ENCODE results near the gene LAMTOR3. TPM values are rescaled to one million over a fixed set of nuclear protein-coding genes. Genes with fewer than 3 reads are reported as not detected.

Gene LAMTOR3
- total and polyA plus RNA-seq, 2 experiments from 2014 or later: 40.8 to 64.5 TPM

- Histone ChIP-seq H3K36me3 (ENCODE audit: insufficient read depth) (no peaks in the 10 kb centered on the region), H4K20me1 (replicated peaks; ENCODE audit: insufficient read depth) (no peaks in the 10 kb centered on the region), H3K9me2 (ENCODE audit: insufficient read depth) (no peaks in the 10 kb centered on the region), H2AFZ (no peak overlapping the region), H3K4me1 (ENCODE audit: insufficient read depth) (no peaks in the 10 kb centered on the region), H3K79me2 (replicated peaks; ENCODE audit: insufficient read depth) (no peaks in the 10 kb centered on the region), H3F3A (replicated peaks; ENCODE audit: low read depth) (no peaks in the 10 kb centered on the region), H3K27me3 (ENCODE audit: insufficient read depth) (no peaks in the 10 kb centered on the region), H3K4me2 (no peak overlapping the region), H3K4me3 (no peak overlapping the region), H3K27ac (ENCODE audit: low read depth) (no peak overlapping the region)
- Mint-ChIP-seq H3K27me3 (ENCODE audit: insufficient read depth, low read depth, poor library complexity) (no peaks in the 10 kb centered on the region), H3K27ac (no peak overlapping the region), H3K36me3 (ENCODE audit: low read depth) (no peaks in the 10 kb centered on the region), H3K9me3 (no peaks in the 10 kb centered on the region), H3K4me3 (no peak overlapping the region), H3K4me1 (peaks cover 7% of the 10 kb centered on the region; the same call in 2 of the 3 replicates)
- DNase-seq (ENCODE audit: low spot score) (no peak), ATAC-seq (no peak)
- TF ChIP-seq ZNF331 (CRISPR knock-in tag; IDR thresholded peaks at IDR 0.05; ENCODE audit: low read depth) (no peak), STAT1 (IDR thresholded peaks at IDR 0.05; ENCODE audit: unreplicated experiment) (no peak), NANOG (IDR thresholded peaks at IDR 0.05; ENCODE audit: borderline replicate concordance) (no peak), JUNB (IDR thresholded peaks at IDR 0.05; ENCODE audit: unreplicated experiment) (no peak), CREB1 (CRISPR knock-in tag; IDR thresholded peaks at IDR 0.05; ENCODE audit: low read depth) (no peak), EZH2 (IDR thresholded peaks at IDR 0.05; ENCODE audit: low read depth, unreplicated experiment) (no peak), CTCF (conservative IDR thresholded peaks at IDR 0.05; ENCODE audit: low read depth in 2 of 2) (no peak), POLR2AphosphoS5 (IDR thresholded peaks at IDR 0.05; ENCODE audit: low read depth) (no peak), ZNF462 (CRISPR knock-in tag; IDR thresholded peaks at IDR 0.05) (no peak), ETS1 (IDR thresholded peaks at IDR 0.05) (no peak), REST (IDR thresholded peaks at IDR 0.05; ENCODE audit: unreplicated experiment) (no peak), EZH2phosphoT487 (IDR thresholded peaks at IDR 0.05; ENCODE audit: unreplicated experiment) (no peak), ZNF114 (CRISPR knock-in tag; IDR thresholded peaks at IDR 0.05) (no peak)
Measured at GRCh38 chr4:99863804-99864203, 30.4 kb downstream of the LAMTOR3 start.

Measured in GM23338 (cell line).